Limb (tissue), 2 donors: ENCODE data around the gene STARD8.
A peak's percentile ranks its signal among the peaks of the same experiment; 100 is the strongest.

Experiments
- DNase-seq, 2 donors: peaks; one replicate each; pipeline ENCODE4 v3.0.0-alpha.2; 2016; ENCODE audit errors: extremely low spot score in 2 of 2

The STARD8 gene

GRCh38 chrX:68691921-68692320 lies 44.5 kb downstream of the STARD8 start:
- DNase-seq = no peak

DNA sequence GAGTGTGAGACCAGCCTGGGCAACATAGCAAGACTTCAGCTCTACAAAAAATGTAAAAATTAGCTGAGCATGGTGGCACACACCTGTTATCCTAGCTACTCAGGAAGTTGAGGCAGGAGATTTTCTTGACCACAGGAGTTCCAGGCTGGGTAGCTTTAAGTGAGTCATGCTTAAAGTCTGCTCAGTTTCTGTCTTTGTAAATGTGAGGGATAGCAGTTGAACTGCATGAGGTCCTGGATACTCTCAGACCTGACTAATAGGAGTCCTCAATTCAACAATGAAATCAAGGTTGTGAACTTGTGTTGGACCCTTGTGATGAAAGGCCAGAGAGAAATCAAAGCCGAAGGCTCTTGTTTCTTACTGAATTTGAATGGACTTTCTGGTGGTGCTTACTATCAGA lies 45.2 kb downstream of the STARD8 start:
- DNase-seq = no peak

DNA sequence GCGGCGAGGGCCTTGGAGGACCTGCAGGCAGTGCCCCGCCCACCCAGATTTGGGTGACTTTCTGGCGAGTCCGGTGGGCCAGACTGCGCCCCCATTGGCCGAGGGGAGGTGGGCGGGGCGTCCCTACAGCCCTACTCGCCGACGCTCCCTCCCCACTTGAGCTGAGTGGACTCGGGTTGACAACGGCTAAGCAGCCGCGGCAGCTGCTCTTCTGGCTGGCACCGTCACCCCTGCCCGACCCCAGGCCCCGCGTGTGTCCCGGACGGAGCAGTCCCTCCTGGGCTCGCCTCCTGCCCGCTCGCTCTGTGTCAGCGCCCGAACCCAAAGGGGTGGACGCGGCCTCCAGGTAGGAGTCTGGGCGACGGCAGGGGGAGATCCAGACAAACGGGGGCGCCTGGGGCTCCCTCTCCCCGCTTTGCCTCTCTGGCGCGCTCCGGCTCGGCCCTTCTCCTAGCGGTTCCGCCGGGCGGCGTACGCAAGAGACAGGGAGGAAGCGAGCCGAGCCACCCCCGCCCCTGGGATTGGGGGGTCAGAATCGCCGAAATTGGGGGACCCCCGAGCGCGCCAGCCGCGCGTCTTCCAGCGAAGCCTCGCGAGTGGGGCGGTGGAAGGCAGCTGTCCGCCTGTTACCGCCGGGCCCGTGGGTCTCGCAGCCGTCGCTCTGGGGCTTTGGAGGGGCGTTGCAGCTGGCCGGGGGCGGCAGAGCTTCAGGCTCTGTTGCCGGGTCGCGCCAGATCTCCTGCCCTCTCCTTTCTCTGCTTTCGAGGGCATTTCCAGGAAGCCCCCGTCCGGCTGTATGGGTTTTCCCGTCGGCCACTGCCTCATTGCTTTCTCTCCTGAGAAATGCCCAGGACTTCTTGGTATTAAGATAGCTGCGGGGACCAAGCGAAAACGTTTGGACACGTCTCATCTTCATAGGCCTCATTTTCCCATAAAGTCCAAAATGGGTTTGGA lies 46.3 kb downstream of the STARD8 start:
- peak; percentile 53 to 77 for DNase-seq

GRCh38 chrX:68694435-68695205 lies 47.2 kb downstream of the STARD8 start:
- no peak for DNase-seq

- no peak for DNase-seq
These were observed 47.9 kb downstream of the STARD8 start for GRCh38 chrX:68695206-68695845.

- DNase-seq = no peak
These were observed 49.0 kb downstream of the STARD8 start for GRCh38 chrX:68696267-68696990.

DNA sequence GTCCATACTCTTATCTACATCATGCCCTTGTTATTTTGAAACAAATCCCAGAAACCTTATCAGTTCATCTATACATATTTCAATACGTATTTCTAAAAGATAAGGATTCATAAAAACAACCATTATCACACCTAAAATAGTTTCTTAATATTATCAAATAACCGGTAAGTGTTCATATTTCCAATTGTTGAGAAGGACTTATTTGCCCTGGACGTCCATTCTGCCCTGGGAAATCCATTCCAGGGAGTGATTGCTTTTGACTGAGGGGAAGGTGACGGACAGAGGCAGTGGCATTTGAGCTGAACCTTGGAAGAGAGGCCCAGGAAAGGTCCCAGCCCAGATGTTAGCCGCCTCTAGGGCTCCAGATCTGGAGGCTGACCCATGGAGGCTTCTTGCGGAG lies 49.6 kb downstream of the STARD8 start:
- DNase-seq = no peak

- DNase-seq = no peak
These were observed 50.1 kb downstream of the STARD8 start for GRCh38 chrX:68697465-68698125.

DNA sequence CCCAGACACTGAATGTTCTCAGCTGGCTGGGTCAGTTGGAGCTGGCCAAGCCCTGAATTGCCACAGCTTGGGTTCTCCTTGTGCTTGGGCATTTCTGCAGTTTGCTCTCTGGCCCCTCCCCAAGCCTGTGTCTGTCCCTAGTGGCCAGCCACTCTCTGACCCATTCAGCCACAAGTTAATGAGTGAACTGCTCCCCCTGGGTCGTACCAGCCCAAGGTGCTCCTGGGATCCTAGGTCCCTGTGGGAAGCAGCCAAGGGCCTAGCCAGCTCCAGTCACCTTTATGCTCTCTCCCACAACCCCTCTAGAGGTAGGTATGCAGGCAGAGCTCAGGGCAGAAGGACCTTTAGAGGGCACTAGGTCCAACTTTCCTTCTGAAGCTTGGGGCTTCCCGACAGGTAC lies 51.5 kb downstream of the STARD8 start:
- no peak for DNase-seq

- no peak for DNase-seq
These were observed 52.7 kb downstream of the STARD8 start for GRCh38 chrX:68699960-68700746.

DNA sequence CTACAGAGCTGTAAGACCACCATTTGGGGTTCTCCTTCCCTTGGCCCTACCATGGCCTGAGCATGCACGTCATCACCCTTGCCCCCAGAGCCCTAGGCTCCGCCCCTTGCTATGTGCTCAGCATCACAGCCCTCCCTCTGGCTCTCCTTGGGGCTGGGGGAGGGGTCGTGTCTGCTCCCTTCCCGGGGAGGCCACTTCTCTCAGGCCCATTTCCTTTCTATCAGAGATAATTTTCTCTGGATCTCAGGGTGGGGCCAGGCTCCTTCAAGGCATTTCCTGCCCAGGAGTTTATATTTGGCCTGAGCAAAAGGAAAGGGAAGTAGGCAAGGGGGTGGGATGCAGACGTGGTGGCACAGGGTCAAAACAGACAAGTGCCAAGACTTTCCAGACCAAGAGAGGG lies 55.9 kb downstream of the STARD8 start:
- DNase-seq = no peak

DNA sequence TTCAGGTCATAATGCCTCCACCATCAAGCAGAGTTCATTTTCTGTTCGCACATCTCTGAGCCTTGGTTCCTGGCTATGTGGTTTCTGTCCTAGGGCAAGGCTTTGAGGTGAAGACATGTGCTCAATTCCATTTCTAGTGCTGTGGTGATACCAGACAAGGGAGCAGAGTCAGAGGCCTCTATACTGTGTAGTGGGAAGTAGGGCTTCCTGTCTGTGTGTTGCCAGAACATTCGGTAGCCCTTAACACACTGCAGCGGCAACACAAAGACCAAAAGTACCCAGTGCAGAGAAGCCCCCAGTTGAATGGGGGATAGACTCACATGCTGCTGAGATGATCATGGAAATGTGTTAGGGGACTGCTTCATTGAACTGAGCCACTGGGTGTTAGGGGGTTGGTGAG lies 56.4 kb downstream of the STARD8 start:
- no peak for DNase-seq

GRCh38 chrX:68705986-68706385 lies 58.5 kb downstream of the STARD8 start:
- no peak for DNase-seq

- DNase-seq = no peak
These were observed 61.2 kb downstream of the STARD8 start for GRCh38 chrX:68708503-68709290.

- DNase-seq = peak; percentile 4 to 57
These were observed 63.6 kb downstream of the STARD8 start for GRCh38 chrX:68710870-68711576.

DNA sequence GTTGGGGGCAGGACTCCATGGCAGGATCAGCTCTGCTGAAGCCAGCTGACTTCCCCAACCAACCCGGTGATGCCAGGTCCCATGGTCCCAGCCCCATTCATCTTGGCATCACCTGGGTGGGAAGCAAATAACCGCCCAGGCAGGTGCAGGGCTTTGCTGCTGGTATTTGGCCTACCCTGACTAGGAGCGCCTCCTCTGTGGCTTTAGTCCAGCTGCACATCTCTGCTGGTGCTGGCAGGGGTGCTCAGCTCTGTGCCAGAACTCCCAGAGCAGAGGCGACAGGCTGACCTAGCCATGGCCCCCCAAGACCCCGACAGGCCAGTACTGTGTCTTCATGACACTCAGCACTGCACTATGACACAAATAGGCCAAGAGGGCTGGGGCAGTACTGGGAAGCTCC lies 64.4 kb downstream of the STARD8 start:
- DNase-seq = no peak

GRCh38 chrX:68714856-68715255 lies 67.4 kb downstream of the STARD8 start:
- no peak for DNase-seq

- DNase-seq = no peak
These were observed 69.7 kb downstream of the STARD8 start for GRCh38 chrX:68717196-68717595.
